Stimulated activated CD8-positive, alpha-beta memory T cell treated with anti-CD3 and anti-CD28 coated beads, Interleukin-7, amount 100 ng/mL, for 48 hours (primary cell): ENCODE data around the gene HAUS1.
"Not testable (repeated sequence)": the region's sequence is repeated elsewhere in the genome, so short reads cannot be mapped to it uniquely, and the experiment has no call there.

Experiments used
- DNase-seq, 2 donors: peaks; one replicate each; pipeline ENCODE4 v3.0.0-alpha.2; 2020; ENCODE audit warnings: low read depth in 1 of 2; ENCODE audit errors: extremely low read depth in 1 of 2

The HAUS1 gene

GRCh38 chr18:46084431-46084830 lies 19.8 kb upstream of the HAUS1 start:
- DNase-seq, result no peak

GRCh38 chr18:46088501-46088900 lies 15.7 kb upstream of the HAUS1 start:
- not testable (repeated sequence) for DNase-seq

GRCh38 chr18:46095532-46095931 lies 8.7 kb upstream of the HAUS1 start:
- DNase-seq, result no peak

- DNase-seq, result no peak
Measured at GRCh38 chr18:46096651-46097300, 7.4 kb upstream of the HAUS1 start.

- no peak for DNase-seq
Measured at GRCh38 chr18:46097431-46097800, 6.8 kb upstream of the HAUS1 start.

GRCh38 chr18:46097801-46098615 lies 6.2 kb upstream of the HAUS1 start, which contains the start of gene ATP5F1A:
ATP5F1A (minus strand) TSS chr18:46098296; CDS start chr18:46098231, 65 bp downstream.
- DNase-seq, result peak; percentile 68 to 85

- no peak for DNase-seq
Measured at GRCh38 chr18:46098616-46098933, 5.6 kb upstream of the HAUS1 start.

GRCh38 chr18:46099463-46099862 lies 4.7 kb upstream of the HAUS1 start:
- no peak for DNase-seq

GRCh38 chr18:46109386-46109785 lies 5.2 kb downstream of the HAUS1 start:
- DNase-seq, result no peak

GRCh38 chr18:46110406-46110805 lies 6.2 kb downstream of the HAUS1 start:
- no peak for DNase-seq

- no peak for DNase-seq
Measured at GRCh38 chr18:46113751-46114150, 9.6 kb downstream of the HAUS1 start.

GRCh38 chr18:46126625-46127024 lies 22.4 kb downstream of the HAUS1 start:
- DNase-seq, result not testable (repeated sequence)

- no peak for DNase-seq
Measured at GRCh38 chr18:46130061-46130460, 25.9 kb downstream of the HAUS1 start.

- not testable (repeated sequence) for DNase-seq
Measured at GRCh38 chr18:46130549-46130948, 26.4 kb downstream of the HAUS1 start.

GRCh38 chr18:46133534-46133933 lies 29.3 kb downstream of the HAUS1 start:
- no peak for DNase-seq

GRCh38 chr18:46134920-46135675 lies 30.9 kb downstream of the HAUS1 start:
- DNase-seq, result no peak

- DNase-seq, result no peak
Measured at GRCh38 chr18:46140173-46140572, 36.0 kb downstream of the HAUS1 start.

- no peak for DNase-seq
Measured at GRCh38 chr18:46141199-46141598, 37.0 kb downstream of the HAUS1 start.

- no peak for DNase-seq
Measured at GRCh38 chr18:46148810-46149209, 44.6 kb downstream of the HAUS1 start.

GRCh38 chr18:46152436-46152807 lies 48.2 kb downstream of the HAUS1 start:
- no peak for DNase-seq

GRCh38 chr18:46152808-46153617 lies 48.8 kb downstream of the HAUS1 start:
- no peak for DNase-seq
